Spleen (tissue), 11 donors: ENCODE measurements around the gene RMI2. TPM values are rescaled to one million over a fixed set of nuclear protein-coding genes. Genes with fewer than 3 reads are reported as not detected.

ENCODE experiments used
- DNase-seq: peaks from one replicate; pipeline ENCODE4 v3.0.0-alpha.2; 2020
- H3K27ac ChIP-seq, 8 donors: fragments of 200-600 bp; sonication (generic) in 7 of 8; 1 replicate in 4 of 8; 2 replicates in 4 of 8; pipeline versions ENCODE4 v1.5.0 to v1.8.0; 2016 to 2021; ENCODE audit warnings: inconsistent platforms in 4 of 8, mild to moderate bottlenecking in 4 of 8, moderate library complexity in 1 of 8
- H3K27me3 ChIP-seq, 7 donors: fragments of 200-600 bp; sonication (generic) in 6 of 7; replicated peaks in 1 of 7; 1 replicate in 4 of 7; 2 replicates in 3 of 7; pipeline versions ENCODE4 v1.5.0 to v1.8.0; 2016 to 2021; ENCODE audit warnings: inconsistent platforms in 3 of 7, mild to moderate bottlenecking in 1 of 7
- H3K36me3 ChIP-seq, 6 donors: fragments of 200-600 bp; sonication (generic) in 5 of 6; 1 replicate in 4 of 6; 2 replicates in 2 of 6; pipeline versions ENCODE4 v1.5.0 to v1.8.0; 2016 to 2021; ENCODE audit warnings: inconsistent platforms in 2 of 6
- H3K4me1 ChIP-seq, 6 donors: fragments of 200-600 bp; sonication (generic) in 5 of 6; 1 replicate in 3 of 6; 2 replicates in 3 of 6; pipeline versions ENCODE4 v1.5.0 to v1.8.0; 2016 to 2021; ENCODE audit warnings: inconsistent platforms in 3 of 6
- H3K4me3 ChIP-seq, 8 donors: fragments of 200-600 bp; sonication (generic) in 7 of 8; 1 replicate in 4 of 8; 2 replicates in 4 of 8; pipeline versions ENCODE4 v1.5.0 to v1.8.0; 2016 to 2021; ENCODE audit warnings: inconsistent platforms in 4 of 8, mild to moderate bottlenecking in 4 of 8, moderate library complexity in 2 of 8
- H3K9me3 ChIP-seq, 8 donors: fragments of 200-600 bp; sonication (generic) in 7 of 8; 1 replicate in 4 of 8; 2 replicates in 4 of 8; pipeline versions ENCODE4 v1.5.0 to v1.8.0; 2016 to 2021; ENCODE audit warnings: inconsistent platforms in 4 of 8
- CTCF ChIP-seq, 11 experiments: fragments of 200-600 bp in 7 of 11; fragments of 450-650 bp in 4 of 11; sonication (generic) in 4 of 11; IDR thresholded peaks in 8 of 11; conservative IDR thresholded peaks in 3 of 11; 1 replicate in 7 of 11; 2 replicates in 4 of 11; pipeline versions ENCODE4 v1.4.0 to v1.8.0; 2016 to 2021; ENCODE audit warnings: antibody characterized with exemption in 11 of 11, inconsistent platforms in 4 of 11, mild to moderate bottlenecking in 1 of 11
- POLR2A ChIP-seq, 3 donors: fragments of 450-650 bp; IDR thresholded peaks; one replicate each; pipeline ENCODE4 v1.5.1; 2017; ENCODE audit warnings: antibody characterized with exemption in 3 of 3, mild to moderate bottlenecking in 1 of 3
- POLR2AphosphoS5 ChIP-seq, 3 donors: sonication (generic); formaldehyde crosslinking; IDR thresholded peaks; one replicate each; pipeline ENCODE4 v1.5.1; 2017; ENCODE audit warnings: antibody characterized with exemption in 3 of 3
- WGBS, 5 donors: extraction: QIAGEN DNeasy Blood & Tissue Kit in 3 of 5; methylation state at CpG; one replicate each; pipeline versions ENCODE4 v1.1.5 to v1.1.7; 2013 to 2018; 5-methylcytosine and 5-hydroxymethylcytosine counted together
- intact Hi-C: fragments of 100-400 bp; cut with DNase I; formaldehyde crosslinking; loops from one replicate; pipeline ENCODE4 v1.15.0; 2023; ENCODE audit warnings: low total_unique reads
- polyA plus RNA-seq, 3 donors: library from polyadenylated mRNA; stranded (reverse); fragments of 200-250 nt; gene quantifications; one replicate each; pipeline ENCODE4 v1.2.1, GENCODE V29; 2013
- total RNA-seq, 7 donors: library from RNA; depleted of rRNA in 3 of 7; stranded (reverse); fragments of >200 nt in 3 of 7; fragmentation: NEBNext Ultra II Directional in 4 of 7; extraction: Animal tissue kit (Norgen Biotek cat#: 25700) in 4 of 7; gene quantifications; one replicate each; pipeline versions ENCODE4 v1.1.0 to v1.2.1, GENCODE V29; 2016 to 2021
- donor health status: healthy with polysubstance abuse.
- donor health status: DM: no; HTN: no; CAD: no; lungs with moderate emphysema.
- donor health status: DM: no; HTN: no; CAD: no.
- donor health status: Bipolar disorder and iron deficiency.
- donor health status: healthy.
- donor health status: DM: no; HTN: no; CAD: no.
- donor health status: DM: yes; HTN: yes; CAD: no.

RMI2 gene
- total and polyA plus RNA-seq, 10 donors = 2.4 to 23.6 (median 4.7) TPM

GRCh38 chr16:11307639-11308492 is 37.4 kb upstream of the RMI2 start:
- DNase-seq = no peak
- H3K27ac ChIP-seq = peak overlapping the region in 7 of 8 donors; percentile 3 to 88 (median 84)
- no peaks in the 10 kb centered on the region for H3K36me3 ChIP-seq
- H3K9me3 ChIP-seq = no peaks in the 10 kb centered on the region
- H3K27me3 ChIP-seq = no peaks in the 10 kb centered on the region
- peaks cover 24 to 88% (median 62%) of the 10 kb centered on the region in 6 donors for H3K4me1 ChIP-seq
- TF ChIP-seq POLR2AphosphoS5 (IDR thresholded peaks at IDR 0.05) = no peak
- TF ChIP-seq POLR2A (IDR thresholded peaks at IDR 0.05) = no peak
- TF ChIP-seq CTCF (IDR thresholded peaks at IDR 0.05 in 8 of 11, conservative IDR thresholded peaks at IDR 0.05 in 3 of 11) = no peak
- peak overlapping the region in 1 of 8 donors; percentile 11 for H3K4me3 ChIP-seq
- intact Hi-C loops = no loop called here
- WGBS, 5 donors = 76 to 89% (median 78%) methylated on average over 12 to 21 of the region's 21 CpGs

- H3K9me3 ChIP-seq = no peaks in the 10 kb centered on the region
- DNase-seq = peak; percentile 93
- intact Hi-C loops = no loop called here
- WGBS, 5 donors = 44 to 57% (median 52%) methylated on average over 9 to 15 of the region's 15 CpGs
- no peaks in the 10 kb centered on the region for H3K36me3 ChIP-seq
- H3K27ac ChIP-seq = peak overlapping the region in 5 of 8 donors; percentile 79 to 88 (median 84)
- no peaks in the 10 kb centered on the region for H3K27me3 ChIP-seq
- TF ChIP-seq CTCF (IDR thresholded peaks at IDR 0.05 in 8 of 11, conservative IDR thresholded peaks at IDR 0.05 in 3 of 11) (no peak), POLR2AphosphoS5 (IDR thresholded peaks at IDR 0.05) (peak; percentile 89 to 95 (median 90)), POLR2A (IDR thresholded peaks at IDR 0.05) (no peak)
- peaks cover 25 to 96% (median 69%) of the 10 kb centered on the region in 6 donors for H3K4me1 ChIP-seq
- H3K4me3 ChIP-seq = peak overlapping the region in 1 of 8 donors; percentile 22
Observed at GRCh38 chr16:11308493-11309283, 36.6 kb upstream of the RMI2 start.

- TF ChIP-seq POLR2AphosphoS5 (IDR thresholded peaks at IDR 0.05) (peak in 2 of 3 donors; percentile 36 to 78), POLR2A (IDR thresholded peaks at IDR 0.05) (no peak)
- Histone ChIP-seq H3K36me3 (no peaks in the 10 kb centered on the region), H3K4me3 (peak overlapping the region in 1 of 8 donors; percentile 11), H3K9me3 (no peaks in the 10 kb centered on the region), H3K27ac (peak overlapping the region; percentile 37 to 88 (median 82)), H3K4me1 (peaks cover 25 to 99% (median 65%) of the 10 kb centered on the region in 6 donors), H3K27me3 (no peaks in the 10 kb centered on the region)
- DNase-seq = no peak
- intact Hi-C loops = no loop called here
- WGBS, 5 donors = 58 to 61% (median 58%) methylated on average over 9 of the region's 9 CpGs
Observed at GRCh38 chr16:11309895-11310633, 35.2 kb upstream of the RMI2 start.

- Histone ChIP-seq H3K27ac (peak overlapping the region; percentile 37 to 88 (median 82)), H3K36me3 (no peaks in the 10 kb centered on the region), H3K4me3 (no peak overlapping the region), H3K27me3 (no peaks in the 10 kb centered on the region), H3K4me1 (peaks cover 25 to 94% (median 60%) of the 10 kb centered on the region in 6 donors), H3K9me3 (no peaks in the 10 kb centered on the region)
- WGBS, 5 donors = 64 to 88% (median 81%) methylated on average over 3 of the region's 3 CpGs
- no peak for DNase-seq
- TF ChIP-seq POLR2AphosphoS5 (IDR thresholded peaks at IDR 0.05) = no peak
- TF ChIP-seq CTCF (IDR thresholded peaks at IDR 0.05 in 8 of 11, conservative IDR thresholded peaks at IDR 0.05 in 3 of 11) = no peak
- no peak for TF ChIP-seq POLR2A (IDR thresholded peaks at IDR 0.05)
- intact Hi-C loops = no loop called here
Observed at GRCh38 chr16:11310634-11310977, 34.7 kb upstream of the RMI2 start.
